ENCODE results near the gene SLC25A14. TPM values are rescaled to one million over a fixed set of nuclear protein-coding genes. Genes with fewer than 3 reads are reported as not detected.

Gene SLC25A14, protein sequence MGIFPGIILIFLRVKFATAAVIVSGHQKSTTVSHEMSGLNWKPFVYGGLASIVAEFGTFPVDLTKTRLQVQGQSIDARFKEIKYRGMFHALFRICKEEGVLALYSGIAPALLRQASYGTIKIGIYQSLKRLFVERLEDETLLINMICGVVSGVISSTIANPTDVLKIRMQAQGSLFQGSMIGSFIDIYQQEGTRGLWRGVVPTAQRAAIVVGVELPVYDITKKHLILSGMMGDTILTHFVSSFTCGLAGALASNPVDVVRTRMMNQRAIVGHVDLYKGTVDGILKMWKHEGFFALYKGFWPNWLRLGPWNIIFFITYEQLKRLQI
- 10 to 100 TPM; 17.6 to 20.5 (median 19.0) TPM for total RNA-seq
- total RNA-seq (2013) = 18.5 TPM

DNA sequence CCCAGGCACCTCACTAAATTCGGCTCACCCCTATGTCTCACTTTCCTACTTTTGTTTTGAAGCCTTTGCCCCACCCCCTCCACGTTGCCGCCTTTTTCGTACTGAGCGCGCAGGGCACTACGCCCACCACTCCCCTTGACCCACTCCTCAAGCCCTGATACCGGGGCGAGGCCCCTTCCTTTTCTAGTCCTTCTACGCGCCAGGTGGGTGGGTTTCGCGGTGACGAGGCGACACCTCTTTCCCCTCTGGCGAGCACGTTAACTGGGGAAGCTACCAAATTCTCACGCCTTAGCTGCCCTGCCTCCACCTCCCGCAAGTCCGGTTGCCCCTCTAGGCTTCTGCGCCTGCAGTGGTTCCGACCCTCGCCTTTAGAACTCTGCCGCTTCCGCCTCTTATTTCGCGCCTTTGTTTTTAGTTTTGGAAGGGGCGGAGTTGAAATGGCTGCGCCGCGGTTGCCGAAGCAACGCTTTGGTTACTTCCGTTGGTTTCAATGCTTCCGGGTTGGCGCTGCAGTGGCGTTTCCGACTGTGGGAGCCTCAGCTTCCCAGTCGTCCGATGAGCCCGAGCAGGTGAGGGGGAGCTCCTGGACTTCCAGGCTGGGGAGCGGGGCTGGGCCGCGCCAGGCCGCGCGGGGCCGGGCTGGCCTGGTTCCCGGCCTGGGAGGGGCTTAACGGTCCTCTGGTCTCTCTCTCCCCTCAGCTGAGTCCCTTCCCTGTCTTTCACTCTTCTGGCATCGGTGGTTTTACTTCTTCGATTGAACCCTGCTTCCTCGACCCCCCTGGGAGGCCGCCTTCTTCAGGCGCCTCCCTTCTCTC lies at the start of gene SLC25A14:
Gene SLC25A14 (plus strand): TSS at position 512 of the 815 bp plus-strand sequence. CDS start 360 bp downstream, outside the sequence.
- peak within 1 kb of the TSS; percentile 85 to 92 for H3K27ac Mint-ChIP-seq
- WGBS (ENCODE audit: insufficient coverage) = under 1% methylated on average over 55 of the region's 55 CpGs
- intact Hi-C loops (cut with micrococcal nuclease) = loop anchor here (1.0 kb wide), 1 partner anchor 71 kb away; the partner anchor contains the start of gene ZNF280C

DNA sequence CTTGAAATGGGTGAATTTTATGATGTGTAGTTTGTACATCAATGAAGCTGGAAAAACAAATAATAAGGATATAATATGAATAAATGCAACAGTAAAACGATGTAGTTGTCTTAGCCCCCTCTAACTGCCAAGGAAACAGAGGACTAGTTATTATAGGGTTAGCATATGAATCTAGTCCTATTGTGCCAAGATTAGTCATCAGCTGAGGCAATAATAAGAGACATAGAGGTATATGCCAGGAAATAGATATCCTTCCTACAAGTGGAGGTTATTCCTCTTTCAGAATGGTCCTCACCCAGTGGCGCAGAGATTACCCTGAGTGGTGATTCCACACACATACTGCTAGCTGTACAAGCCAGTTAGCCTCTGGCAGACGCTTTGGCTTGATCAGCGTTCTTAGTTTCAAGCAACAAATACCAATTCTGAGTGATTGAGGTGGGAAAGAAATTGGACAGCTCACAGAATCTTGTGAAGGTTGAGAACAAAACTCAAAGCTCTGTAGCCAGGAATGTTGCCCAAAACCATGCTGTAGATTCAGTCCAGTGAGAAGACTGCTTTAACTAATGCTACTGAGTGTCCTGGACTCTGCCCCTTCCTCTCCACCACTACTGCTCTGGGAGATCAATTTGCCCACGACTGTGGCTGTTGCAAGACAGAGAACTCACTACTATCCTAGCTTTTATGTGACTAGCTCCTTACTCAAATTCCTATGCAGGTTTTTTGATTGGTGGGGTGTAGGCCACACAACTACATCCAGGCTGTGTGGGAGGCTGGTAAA lies 44.0 kb upstream of the SLC25A14 start:
- Mint-ChIP-seq H3K36me3 (no peaks in the 10 kb centered on the region), H3K27me3 (ENCODE audit: low read depth in 2 of 2) (peaks cover 2 to 48% of the 10 kb centered on the region in 2 donors), H3K27ac (no peak overlapping the region), H3K9me3 (no peaks in the 10 kb centered on the region), H3K4me3 (no peak overlapping the region), H3K4me1 (no peaks in the 10 kb centered on the region)
- Histone ChIP-seq H3K27ac (ENCODE audit: low read length) (no peak overlapping the region), H3K9me3 (ENCODE audit: control insufficient read depth, insufficient read depth, low read length) (no peaks in the 10 kb centered on the region), H3K4me3 (ENCODE audit: low read length) (no peak overlapping the region), H3K36me3 (ENCODE audit: control insufficient read depth, insufficient read depth, low read length) (no peaks in the 10 kb centered on the region), H3K4me1 (ENCODE audit: control insufficient read depth, insufficient read depth, low read length) (no peaks in the 10 kb centered on the region), H3K27me3 (ENCODE audit: control insufficient read depth, insufficient read depth, low read length) (peaks cover 2% of the 10 kb centered on the region)
- DNase-seq (no peak), ATAC-seq (no peak)
- 91% methylated on average over 3 of the region's 5 CpGs for WGBS (ENCODE audit: insufficient coverage)
- TF ChIP-seq, protein P1, sequence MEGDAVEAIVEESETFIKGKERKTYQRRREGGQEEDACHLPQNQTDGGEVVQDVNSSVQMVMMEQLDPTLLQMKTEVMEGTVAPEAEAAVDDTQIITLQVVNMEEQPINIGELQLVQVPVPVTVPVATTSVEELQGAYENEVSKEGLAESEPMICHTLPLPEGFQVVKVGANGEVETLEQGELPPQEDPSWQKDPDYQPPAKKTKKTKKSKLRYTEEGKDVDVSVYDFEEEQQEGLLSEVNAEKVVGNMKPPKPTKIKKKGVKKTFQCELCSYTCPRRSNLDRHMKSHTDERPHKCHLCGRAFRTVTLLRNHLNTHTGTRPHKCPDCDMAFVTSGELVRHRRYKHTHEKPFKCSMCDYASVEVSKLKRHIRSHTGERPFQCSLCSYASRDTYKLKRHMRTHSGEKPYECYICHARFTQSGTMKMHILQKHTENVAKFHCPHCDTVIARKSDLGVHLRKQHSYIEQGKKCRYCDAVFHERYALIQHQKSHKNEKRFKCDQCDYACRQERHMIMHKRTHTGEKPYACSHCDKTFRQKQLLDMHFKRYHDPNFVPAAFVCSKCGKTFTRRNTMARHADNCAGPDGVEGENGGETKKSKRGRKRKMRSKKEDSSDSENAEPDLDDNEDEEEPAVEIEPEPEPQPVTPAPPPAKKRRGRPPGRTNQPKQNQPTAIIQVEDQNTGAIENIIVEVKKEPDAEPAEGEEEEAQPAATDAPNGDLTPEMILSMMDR (IDR thresholded peaks at IDR 0.05) = no peak
- intact Hi-C loops (cut with micrococcal nuclease) = no loop called here

More for the DNA sequence above, at the start of gene SLC25A14:
- H3K9me3 Mint-ChIP-seq = no peaks in the 10 kb centered on the region
- H3K4me3 ChIP-seq (ENCODE audit: low read length) = peak within 1 kb of the TSS; percentile 63
- ATAC-seq (peak; percentile 85 to 93 (median 93)), DNase-seq (peak; percentile 59 to 86)
- H3K36me3 Mint-ChIP-seq = no peaks in the 10 kb centered on the region
- no peaks in the 10 kb centered on the region for H3K27me3 ChIP-seq (ENCODE audit: control insufficient read depth, insufficient read depth, low read length)
- peaks cover 7% of the 10 kb centered on the region for H3K4me1 ChIP-seq (ENCODE audit: control insufficient read depth, insufficient read depth, low read length)
- peak within 1 kb of the TSS; percentile 35 for H3K27ac ChIP-seq (ENCODE audit: low read length)
- TF ChIP-seq, protein P1 (IDR thresholded peaks at IDR 0.05) = no peak
- H3K27me3 Mint-ChIP-seq (ENCODE audit: low read depth in 2 of 2) = peaks cover 0 to 3% of the 10 kb centered on the region in 2 donors
- peaks cover 8 to 23% of the 10 kb centered on the region in 2 donors for H3K4me1 Mint-ChIP-seq
- H3K9me3 ChIP-seq (ENCODE audit: control insufficient read depth, insufficient read depth, low read length) = no peaks in the 10 kb centered on the region
- H3K36me3 ChIP-seq (ENCODE audit: control insufficient read depth, insufficient read depth, low read length) = no peaks in the 10 kb centered on the region
- peak within 1 kb of the TSS; percentile 93 for H3K4me3 Mint-ChIP-seq

DNA sequence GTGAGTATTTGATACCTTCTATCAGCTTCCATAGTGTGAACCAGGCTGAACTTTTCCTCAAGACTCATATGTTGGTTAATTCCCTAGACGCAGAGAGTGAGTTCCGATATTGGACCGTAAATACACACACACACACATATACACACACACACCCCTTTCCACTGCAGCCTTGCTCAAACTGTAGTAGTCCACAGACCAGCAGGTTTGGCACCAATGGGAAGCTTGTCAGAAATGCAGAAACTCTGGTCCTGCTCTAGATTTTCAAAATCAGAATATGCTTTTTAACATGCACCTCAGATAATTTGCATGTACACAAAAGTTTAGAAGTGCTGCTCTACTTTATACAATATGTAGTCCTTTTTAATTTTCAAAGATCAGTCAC lies 43.4 kb upstream of the SLC25A14 start:
- H3K9me3 ChIP-seq (ENCODE audit: control insufficient read depth, insufficient read depth, low read length) = no peaks in the 10 kb centered on the region
- Mint-ChIP-seq H3K36me3 (no peaks in the 10 kb centered on the region), H3K27ac (no peak overlapping the region), H3K4me3 (no peak overlapping the region), H3K27me3 (ENCODE audit: low read depth in 2 of 2) (peaks cover 2 to 50% of the 10 kb centered on the region in 2 donors), H3K4me1 (no peaks in the 10 kb centered on the region), H3K9me3 (no peaks in the 10 kb centered on the region)
- no peak overlapping the region for H3K4me3 ChIP-seq (ENCODE audit: low read length)
- H3K27me3 ChIP-seq (ENCODE audit: control insufficient read depth, insufficient read depth, low read length) = peaks cover 2% of the 10 kb centered on the region
- 100% methylated on average over 3 of the region's 3 CpGs for WGBS (ENCODE audit: insufficient coverage)
- intact Hi-C loops (cut with micrococcal nuclease) = no loop called here
- no peak for ATAC-seq
- no peaks in the 10 kb centered on the region for H3K36me3 ChIP-seq (ENCODE audit: control insufficient read depth, insufficient read depth, low read length)
- TF ChIP-seq, protein P1 (IDR thresholded peaks at IDR 0.05) = no peak
- no peaks in the 10 kb centered on the region for H3K4me1 ChIP-seq (ENCODE audit: control insufficient read depth, insufficient read depth, low read length)
- H3K27ac ChIP-seq (ENCODE audit: low read length) = no peak overlapping the region
- DNase-seq = no peak

All from natural killer cell (primary cell).